GM11168 (cell line): Measurements from ENCODE around the gene RANBP10.

Experiments used
- in situ Hi-C: fragments of 300-500 bp; cut with MboI; formaldehyde crosslinking; loops from one replicate; pipeline ENCODE4 v1.12.0; 2022; ENCODE audit warnings: low sequenced_read_pairs; ENCODE audit not compliant: unreplicated experiment

RANBP10 gene

GRCh38 chr16:67833030-67833414 is 26.7 kb upstream of the RANBP10 start:
- in situ Hi-C loops, result no loop called here

- in situ Hi-C loops, result no loop called here
Measured at GRCh38 chr16:67828651-67829050, 22.3 kb upstream of the RANBP10 start.

DNA sequence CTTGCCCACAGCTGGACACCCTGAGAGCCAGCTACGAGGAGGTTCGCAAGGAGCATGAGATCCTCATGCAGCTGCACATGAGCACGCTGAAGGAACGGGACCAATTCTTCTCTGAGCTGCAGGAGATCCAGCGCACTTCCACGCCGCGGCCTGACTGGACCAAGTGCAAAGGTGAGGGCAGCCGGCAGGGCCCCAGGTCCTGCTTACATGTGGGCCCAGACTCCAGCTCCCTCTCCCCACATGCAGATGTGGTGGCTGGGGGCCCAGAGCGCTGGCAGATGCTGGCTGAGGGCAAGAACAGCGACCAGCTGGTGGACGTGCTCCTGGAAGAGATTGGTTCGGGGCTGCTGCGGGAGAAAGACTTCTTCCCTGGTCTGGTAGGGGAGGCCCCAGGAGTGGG is 19.5 kb upstream of the RANBP10 start:
- in situ Hi-C loops, result no loop called here

DNA sequence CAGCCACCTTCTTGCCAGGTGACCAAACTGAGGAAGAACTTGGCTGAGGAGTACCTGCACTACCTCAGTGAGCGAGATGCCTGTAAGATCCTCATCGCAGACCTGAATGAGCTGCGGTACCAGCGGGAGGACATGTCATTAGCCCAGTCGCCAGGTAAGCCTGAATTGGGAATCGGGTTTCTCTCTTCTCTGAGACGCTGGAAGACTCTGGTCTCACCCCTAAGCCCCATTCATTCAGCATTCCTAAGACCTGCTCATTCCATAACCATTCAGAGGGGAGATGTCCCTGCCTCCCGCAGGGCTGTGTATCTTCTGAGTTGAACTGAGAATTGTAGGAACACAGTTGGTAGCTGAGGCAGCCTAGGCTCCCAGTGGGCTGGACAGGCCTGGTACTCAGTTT is 18.8 kb upstream of the RANBP10 start:
- in situ Hi-C loops, result no loop called here

- in situ Hi-C loops, result no loop called here
Measured at GRCh38 chr16:67822511-67822910, 16.2 kb upstream of the RANBP10 start.

DNA sequence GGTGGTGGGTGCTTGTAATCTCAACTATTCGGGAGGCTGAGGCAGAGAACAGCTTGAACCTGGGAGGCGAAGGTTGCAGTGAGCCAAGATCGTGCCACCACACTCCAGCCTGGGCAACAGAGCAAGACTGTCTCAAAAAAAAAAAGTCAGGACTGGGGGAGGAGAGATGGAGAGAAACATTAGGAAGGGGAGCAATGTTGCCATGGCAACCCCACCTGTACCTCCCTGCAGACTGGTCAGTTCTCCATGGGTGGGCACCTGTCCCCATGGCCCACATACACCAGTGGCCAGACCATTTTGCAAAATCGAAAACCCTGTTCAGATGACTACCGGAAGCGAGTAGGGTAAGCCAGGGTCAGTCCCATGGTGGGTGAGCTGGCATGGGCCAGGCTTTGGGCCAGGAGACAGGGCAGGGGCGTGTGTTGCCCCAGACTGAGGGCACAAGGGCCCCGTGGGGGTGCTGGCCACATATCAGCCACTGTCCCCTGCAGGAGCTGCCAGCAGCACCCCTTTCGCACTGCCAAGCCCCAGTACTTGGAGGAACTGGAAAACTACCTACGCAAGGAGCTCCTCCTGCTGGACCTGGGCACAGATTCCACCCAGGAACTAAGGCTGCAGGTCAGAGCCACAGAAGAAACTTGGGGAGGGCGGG is 14.4 kb upstream of the RANBP10 start:
- in situ Hi-C loops, result no loop called here

DNA sequence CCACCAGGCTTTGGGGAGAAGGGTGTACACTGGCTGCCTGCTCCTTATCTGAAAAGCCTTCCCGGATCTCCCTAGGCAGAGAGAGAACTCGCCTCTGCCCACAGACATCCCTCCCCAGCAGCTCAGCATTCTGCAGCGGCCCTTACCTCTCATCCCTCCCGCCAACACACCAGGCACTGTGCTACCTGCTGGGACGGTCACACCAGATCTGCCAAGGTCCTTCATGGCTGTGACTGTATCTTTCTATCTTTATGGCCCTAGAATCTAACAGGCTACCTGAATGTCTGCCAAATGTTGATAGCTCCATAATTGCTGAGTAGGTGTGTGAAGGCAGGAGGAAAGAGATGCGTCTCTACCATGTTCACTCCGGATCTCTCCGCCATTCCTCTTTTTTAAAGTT is 8.2 kb upstream of the RANBP10 start:
- in situ Hi-C loops, result no loop called here

- in situ Hi-C loops, result no loop called here
Measured at GRCh38 chr16:67811899-67812298, 5.5 kb upstream of the RANBP10 start.

DNA sequence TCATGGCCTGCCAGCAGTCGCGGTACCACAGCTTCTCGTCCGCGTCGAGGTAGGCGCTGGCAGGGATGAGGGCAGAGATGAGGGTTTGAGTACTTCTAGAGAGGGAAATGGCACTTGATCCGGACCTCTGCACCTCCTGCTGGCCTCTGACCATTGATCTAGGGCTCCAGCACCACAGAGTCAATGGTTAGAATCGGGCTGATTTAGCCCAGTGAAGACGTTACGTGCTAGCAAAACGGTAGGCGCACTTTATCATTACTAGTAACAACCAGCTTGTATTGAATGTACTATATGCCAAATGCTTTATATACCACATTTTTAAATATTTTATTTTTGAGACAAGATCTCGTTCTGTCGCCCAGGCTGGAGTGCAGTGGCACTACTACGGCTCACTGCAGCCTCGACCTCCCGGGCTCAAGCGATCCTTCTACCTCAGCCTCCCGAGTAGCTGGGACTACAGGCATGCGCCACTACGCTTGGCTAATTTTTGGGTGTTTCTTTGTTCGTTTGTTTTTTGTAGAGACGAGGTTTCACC is 855 bp upstream of the RANBP10 start:
- in situ Hi-C loops, result no loop called here

GRCh38 chr16:67805718-67806427 is 487 bp downstream of the RANBP10 start:
- in situ Hi-C loops, result no loop called here

DNA sequence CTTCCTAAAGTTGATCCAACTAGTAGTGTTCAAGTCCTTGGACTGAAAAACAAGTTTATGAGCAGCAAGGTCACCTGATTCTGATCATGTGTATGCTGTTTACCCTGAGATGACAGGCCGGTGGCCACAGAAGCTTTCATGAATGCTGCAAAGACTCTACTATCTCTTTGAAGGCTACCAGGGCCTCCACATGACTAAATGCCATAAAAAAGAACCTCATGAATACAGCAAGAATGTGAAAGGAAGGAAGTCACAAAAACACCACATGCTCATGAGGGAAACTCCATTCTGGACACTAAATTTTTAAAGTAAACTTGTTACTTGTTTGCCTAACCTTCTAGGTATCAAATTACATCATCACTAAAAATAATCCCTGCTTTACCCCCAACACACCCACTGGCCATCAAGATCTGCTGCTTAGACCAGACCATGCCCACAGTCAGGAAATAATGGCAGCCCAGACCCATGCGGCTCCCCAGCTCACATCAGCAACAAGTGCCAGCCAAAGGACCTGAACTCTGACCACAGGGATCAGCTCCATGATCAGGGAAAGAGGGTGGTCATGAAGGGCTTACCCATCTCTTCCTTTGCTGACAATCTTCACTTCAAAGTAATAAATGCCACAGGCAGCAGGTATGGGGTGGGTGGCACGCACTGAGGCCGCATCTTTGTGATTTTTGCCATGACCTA is 1.4 kb downstream of the RANBP10 start:
- in situ Hi-C loops, result no loop called here

GRCh38 chr16:67803894-67804293 is 2.5 kb downstream of the RANBP10 start:
- in situ Hi-C loops, result no loop called here

GRCh38 chr16:67801883-67802282 is 4.5 kb downstream of the RANBP10 start:
- in situ Hi-C loops, result no loop called here

DNA sequence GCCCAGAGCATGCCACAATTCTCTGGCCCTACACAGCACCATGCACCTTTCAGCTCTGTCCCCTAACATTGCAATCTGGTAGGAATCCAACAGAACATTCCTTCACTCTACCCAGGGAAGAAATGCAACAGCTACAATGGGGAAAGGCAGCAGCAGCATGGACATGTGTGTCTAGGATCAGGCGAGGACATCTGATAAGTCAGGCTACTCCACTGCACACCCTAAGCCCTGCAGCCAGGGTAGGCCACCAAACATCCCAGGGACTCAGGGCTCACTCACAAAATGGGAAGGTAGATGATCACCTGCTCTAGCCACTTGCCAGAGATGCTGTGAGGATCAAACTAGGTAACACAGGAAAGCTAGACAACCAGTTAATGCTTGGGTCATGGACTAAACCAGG is 5.1 kb downstream of the RANBP10 start:
- in situ Hi-C loops, result no loop called here

DNA sequence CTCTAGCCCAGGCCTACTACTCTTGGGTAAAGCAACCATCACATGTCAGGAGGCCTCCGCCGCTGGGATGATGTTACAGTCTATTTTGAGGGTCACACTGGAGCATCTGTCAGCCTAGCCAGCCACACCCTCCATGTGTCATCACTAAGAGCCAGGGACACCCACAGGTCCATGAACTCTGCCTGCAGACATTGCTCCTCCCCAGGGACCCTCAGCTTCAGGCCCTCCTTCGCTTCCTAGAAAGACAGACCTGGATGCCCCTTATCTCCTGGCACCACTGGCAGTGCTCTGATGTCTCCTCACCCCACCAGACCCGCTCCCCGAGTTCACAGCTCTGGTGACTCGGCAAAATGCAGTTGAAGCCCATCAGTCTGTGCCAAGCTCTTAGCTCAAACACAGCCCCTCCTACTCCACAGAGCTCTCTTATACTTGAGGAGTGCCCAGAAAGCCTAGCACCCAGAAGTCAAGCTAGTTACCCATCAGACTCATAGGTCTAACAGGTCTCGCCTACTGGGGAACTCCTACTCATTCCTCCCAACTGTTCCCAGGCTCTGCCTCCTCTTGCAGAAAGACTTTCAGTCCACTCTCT is 5.9 kb downstream of the RANBP10 start:
- in situ Hi-C loops, result no loop called here

DNA sequence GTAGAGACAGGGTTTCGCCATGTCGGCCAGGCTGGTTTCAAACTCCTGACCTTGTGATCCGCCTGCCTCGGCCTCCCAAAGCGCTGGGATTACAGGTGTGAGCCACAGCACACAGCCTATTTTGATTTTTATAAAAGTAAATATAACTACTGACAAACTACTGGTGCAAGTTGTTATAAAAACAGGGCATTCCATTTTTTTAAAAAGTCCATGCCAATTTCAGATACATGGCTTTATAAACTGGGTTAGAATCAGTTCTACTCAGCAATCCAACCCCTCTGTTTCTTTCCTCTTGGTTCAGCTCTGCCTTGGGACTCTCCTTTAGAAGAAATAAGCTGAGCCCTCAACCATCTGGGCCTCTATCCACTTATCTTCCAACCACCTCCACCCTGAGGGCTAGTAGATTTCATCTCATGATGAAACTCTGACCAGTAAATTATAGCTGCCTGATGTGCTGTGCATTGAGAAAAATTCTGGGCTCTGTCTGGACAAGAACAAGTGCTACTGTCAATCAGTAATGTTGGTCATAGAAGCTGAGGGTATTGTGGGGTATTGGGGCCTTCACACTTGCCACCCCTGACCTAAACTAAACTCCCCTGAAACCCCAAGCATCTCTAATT is 10.2 kb downstream of the RANBP10 start:
- in situ Hi-C loops, result no loop called here

- in situ Hi-C loops, result no loop called here
Measured at GRCh38 chr16:67790071-67790470, 16.3 kb downstream of the RANBP10 start.

- in situ Hi-C loops, result no loop called here
Measured at GRCh38 chr16:67786491-67786890, 19.9 kb downstream of the RANBP10 start.

GRCh38 chr16:67783353-67783725 is 23.0 kb downstream of the RANBP10 start:
- in situ Hi-C loops, result no loop called here

DNA sequence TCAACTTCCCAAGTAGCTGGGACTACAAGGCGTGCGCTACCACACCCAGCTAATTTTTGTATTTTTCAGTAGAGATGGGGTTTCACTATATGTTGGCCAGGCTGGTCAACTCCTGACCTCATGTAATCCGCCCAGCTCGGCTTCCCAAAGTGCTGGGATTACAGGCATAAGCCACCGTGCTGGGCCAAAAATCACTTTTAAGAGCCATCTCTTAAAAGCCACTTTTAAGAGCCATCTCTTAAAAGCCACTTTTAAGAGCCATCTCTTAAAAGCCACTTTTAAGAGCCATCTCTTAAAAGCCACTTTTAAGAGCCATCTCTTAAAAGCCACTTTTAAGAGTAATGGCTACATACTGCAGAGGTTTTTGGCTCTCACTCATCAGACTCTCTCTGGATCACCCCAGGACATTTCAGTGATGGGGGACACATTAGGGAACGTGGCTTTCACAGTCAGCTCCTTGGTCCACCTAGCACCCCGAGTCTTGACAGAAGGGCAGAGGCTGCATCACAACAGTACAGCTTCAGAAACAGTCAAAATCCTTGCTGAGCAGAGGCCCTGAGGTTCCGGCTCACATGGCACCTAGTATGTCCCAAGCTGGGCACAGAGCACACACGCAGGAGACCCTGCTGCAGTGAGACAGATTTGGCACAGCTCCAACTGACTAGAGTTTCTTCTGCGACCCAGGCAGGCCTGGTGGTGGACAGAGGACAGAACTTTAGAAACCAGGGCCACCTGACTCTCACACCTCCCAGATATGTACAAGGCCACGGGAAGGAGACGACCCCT is 23.6 kb downstream of the RANBP10 start:
- in situ Hi-C loops, result no loop called here
